Measurements from ENCODE around the gene ACKR2. TPM values are rescaled to one million over a fixed set of nuclear protein-coding genes. Genes with fewer than 3 reads are reported as not detected.

ACKR2 gene
- total and polyA plus RNA-seq, 2 experiments from 2014 or later, result 0.35 TPM; not detected in 1

- no peak for TF ChIP-seq ZNF462 (CRISPR knock-in tag; IDR thresholded peaks at IDR 0.05)
- TF ChIP-seq CREB1 (CRISPR knock-in tag; IDR thresholded peaks at IDR 0.05; ENCODE audit: low read depth), result no peak
- no peak for TF ChIP-seq EZH2 (IDR thresholded peaks at IDR 0.05; ENCODE audit: low read depth, unreplicated experiment)
- no peak for TF ChIP-seq ZNF331 (CRISPR knock-in tag; IDR thresholded peaks at IDR 0.05; ENCODE audit: low read depth)
- no peak for TF ChIP-seq EZH2phosphoT487 (IDR thresholded peaks at IDR 0.05; ENCODE audit: unreplicated experiment)
- TF ChIP-seq ETS1 (IDR thresholded peaks at IDR 0.05), result no peak
- TF ChIP-seq STAT1 (IDR thresholded peaks at IDR 0.05; ENCODE audit: unreplicated experiment), result no peak
- no peak for TF ChIP-seq REST (IDR thresholded peaks at IDR 0.05; ENCODE audit: unreplicated experiment)
Observed at GRCh38 chr3:42838571-42838970, 29.3 kb downstream of the ACKR2 start (continued).

Measured in GM23338 (cell line).